Glutamatergic neuron (in vitro differentiated cells): ENCODE results near the gene SUPT6H. TPM values are rescaled to one million over a fixed set of nuclear protein-coding genes. Genes with fewer than 3 reads are reported as not detected.

ENCODE experiments used
- DNase-seq: peaks from one replicate; pipeline ENCODE4 v3.0.0; 2022
- H3K27ac Mint-ChIP-seq: one replicate; pipeline ENCODE4 v1.8.0; 2020; ENCODE audit warnings: mild to moderate bottlenecking, mixed read lengths, inconsistent platforms; ENCODE audit not compliant: unreplicated experiment
- H3K27me3 Mint-ChIP-seq: one replicate; pipeline ENCODE4 v1.8.0; 2020; ENCODE audit warnings: mild to moderate bottlenecking, moderate library complexity, mixed read lengths, inconsistent platforms; ENCODE audit not compliant: unreplicated experiment
- H3K36me3 Mint-ChIP-seq: one replicate; pipeline ENCODE4 v1.8.0; 2020; ENCODE audit warnings: mild to moderate bottlenecking, mixed read lengths, inconsistent platforms; ENCODE audit not compliant: unreplicated experiment
- H3K4me1 Mint-ChIP-seq: one replicate; pipeline ENCODE4 v1.8.0; 2020; ENCODE audit warnings: mild to moderate bottlenecking, low read depth, mixed read lengths, inconsistent platforms; ENCODE audit not compliant: unreplicated experiment
- H3K4me3 Mint-ChIP-seq: one replicate; pipeline ENCODE4 v1.8.0; 2020; ENCODE audit warnings: mild to moderate bottlenecking, mixed read lengths, inconsistent platforms; ENCODE audit not compliant: unreplicated experiment
- H3K9me3 Mint-ChIP-seq: one replicate; pipeline ENCODE4 v1.8.0; 2020; ENCODE audit warnings: mild to moderate bottlenecking, moderate library complexity, mixed read lengths, inconsistent platforms; ENCODE audit not compliant: unreplicated experiment
- CTCF ChIP-seq: fragments of 200-600 bp; sonication (generic); IDR thresholded peaks from one replicate; pipeline ENCODE4 v1.5.0; 2021; ENCODE audit not compliant: partially characterized antibody, unreplicated experiment
- total RNA-seq: library from RNA; stranded (reverse); fragmentation: NEBNext Ultra II Directional; extraction: Animal tissue kit (Norgen Biotek cat#: 25700); gene quantifications from one replicate; pipeline ENCODE4 v1.2.1, GENCODE V29; 2021; ENCODE audit not compliant: unreplicated experiment

SUPT6H gene
- total RNA-seq, 1 donor from 2014 or later, result 108 TPM

GRCh38 chr17:28675490-28675889, 13.5 kb downstream of the SUPT6H start:
- Mint-ChIP-seq H3K27ac (no peak overlapping the region), H3K36me3 (peaks cover 12% of the 10 kb centered on the region)

DNA sequence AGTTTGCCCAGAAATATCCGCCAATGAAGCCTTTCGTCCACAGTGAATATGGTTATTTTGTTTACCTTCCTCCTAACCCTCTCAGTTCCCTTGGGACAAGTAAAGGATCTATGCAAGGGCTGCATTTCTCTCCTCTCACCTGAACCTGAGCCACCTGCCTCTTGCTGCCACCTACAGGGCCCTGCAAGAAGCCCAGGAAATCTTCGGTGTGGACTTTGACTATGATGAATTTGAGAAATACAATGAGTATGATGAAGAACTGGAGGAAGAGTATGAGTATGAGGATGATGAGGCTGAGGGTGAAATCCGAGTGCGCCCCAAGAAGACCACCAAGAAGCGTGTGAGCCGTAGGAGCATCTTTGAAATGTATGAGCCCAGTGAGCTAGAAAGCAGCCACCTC, 14.0 kb downstream of the SUPT6H start:
- Mint-ChIP-seq H3K36me3 (peaks cover 12% of the 10 kb centered on the region), H3K27ac (no peak overlapping the region), H3K4me3 (no peak overlapping the region), H3K27me3 (no peaks in the 10 kb centered on the region), H3K9me3 (peaks cover 5% of the 10 kb centered on the region), H3K4me1 (no peaks in the 10 kb centered on the region)
- DNase-seq, result no peak
- TF ChIP-seq CTCF, result no peak

More at GRCh38 chr17:28675490-28675889, 13.5 kb downstream of the SUPT6H start:
- DNase-seq, result no peak
- H3K4me3 Mint-ChIP-seq, result no peak overlapping the region
- no peaks in the 10 kb centered on the region for H3K27me3 Mint-ChIP-seq
- H3K4me1 Mint-ChIP-seq, result no peaks in the 10 kb centered on the region
- H3K9me3 Mint-ChIP-seq, result peaks cover 5% of the 10 kb centered on the region
- no peak for TF ChIP-seq CTCF

DNA sequence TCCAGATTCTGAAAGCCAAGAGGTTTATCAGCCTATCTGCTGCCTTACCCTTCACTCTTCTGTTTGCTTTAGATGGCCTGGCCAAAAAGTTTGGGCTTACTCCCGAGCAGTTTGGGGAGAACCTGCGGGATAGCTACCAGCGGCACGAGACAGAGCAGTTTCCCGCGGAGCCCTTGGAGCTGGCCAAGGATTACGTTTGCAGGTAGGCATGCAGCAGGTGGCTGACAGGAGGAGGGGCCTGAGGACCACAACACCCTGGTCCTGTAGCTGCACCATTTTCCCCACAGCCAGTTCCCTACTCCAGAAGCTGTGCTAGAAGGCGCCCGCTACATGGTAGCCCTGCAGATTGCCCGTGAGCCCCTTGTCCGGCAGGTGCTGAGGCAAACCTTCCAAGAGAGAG, 20.6 kb downstream of the SUPT6H start:
- Mint-ChIP-seq H3K27ac (no peak overlapping the region), H3K36me3 (no peaks in the 10 kb centered on the region), H3K9me3 (no peaks in the 10 kb centered on the region), H3K4me3 (no peak overlapping the region), H3K27me3 (peaks cover 4% of the 10 kb centered on the region), H3K4me1 (peaks cover 13% of the 10 kb centered on the region)
- DNase-seq, result no peak
- TF ChIP-seq CTCF, result no peak

GRCh38 chr17:28684963-28685362, 23.0 kb downstream of the SUPT6H start:
- H3K27ac Mint-ChIP-seq, result peak overlapping the region; percentile 72
- H3K9me3 Mint-ChIP-seq, result no peaks in the 10 kb centered on the region
- H3K27me3 Mint-ChIP-seq, result peaks cover 4% of the 10 kb centered on the region
- peaks cover 13% of the 10 kb centered on the region for H3K4me1 Mint-ChIP-seq
- peaks cover 14% of the 10 kb centered on the region for H3K36me3 Mint-ChIP-seq
- no peak for TF ChIP-seq CTCF
- peak overlapping the region; percentile 16 for H3K4me3 Mint-ChIP-seq
- no peak for DNase-seq

GRCh38 chr17:28685366-28685765, 23.4 kb downstream of the SUPT6H start:
- H3K27me3 Mint-ChIP-seq, result peaks cover 4% of the 10 kb centered on the region
- no peak overlapping the region for H3K4me3 Mint-ChIP-seq
- no peak for DNase-seq
- TF ChIP-seq CTCF, result no peak
- no peaks in the 10 kb centered on the region for H3K9me3 Mint-ChIP-seq
- H3K4me1 Mint-ChIP-seq, result peaks cover 13% of the 10 kb centered on the region
- H3K27ac Mint-ChIP-seq, result peak overlapping the region; percentile 44
- peaks cover 17% of the 10 kb centered on the region for H3K36me3 Mint-ChIP-seq
